Neuronal stem cell (in vitro differentiated cells): ENCODE data around the gene CBX5.
A peak's percentile ranks its signal among the peaks of the same experiment; 100 is the strongest.
"Not testable (repeated sequence)": the region's sequence is repeated elsewhere in the genome, so short reads cannot be mapped to it uniquely, and the experiment has no call there.

Experiments
- DNase-seq: peaks from one replicate; pipeline ENCODE4 v3.0.0-alpha.2; 2013; ENCODE audit warnings: low spot score
- H2AFZ ChIP-seq: one replicate; pipeline ENCODE4 v1.6.1; 2013; ENCODE audit warnings: mild to moderate bottlenecking, low read length, inconsistent platforms
- H2AK5ac ChIP-seq: 2 replicates; pipeline ENCODE4 v1.6.1; 2013; ENCODE audit warnings: low read depth, mild to moderate bottlenecking, inconsistent platforms, low read length, moderate library complexity, mixed read lengths
- H2BK120ac ChIP-seq: 2 replicates; pipeline ENCODE4 v1.6.1; 2013; ENCODE audit warnings: low read depth, mild to moderate bottlenecking, inconsistent platforms, low read length, moderate library complexity, mixed read lengths
- H2BK12ac ChIP-seq: one replicate; pipeline ENCODE4 v1.6.1; 2013; ENCODE audit warnings: low read length, inconsistent platforms
- H2BK15ac ChIP-seq: 2 replicates; pipeline ENCODE4 v1.6.1; 2013; ENCODE audit warnings: mild to moderate bottlenecking, low read length, inconsistent platforms, mixed read lengths
- H2BK5ac ChIP-seq: one replicate; pipeline ENCODE4 v1.6.1; 2013; ENCODE audit warnings: inconsistent platforms, mild to moderate bottlenecking, low read length, moderate library complexity
- H3K14ac ChIP-seq: one replicate; pipeline ENCODE4 v1.6.1; 2013; ENCODE audit warnings: low read length, inconsistent platforms
- H3K18ac ChIP-seq: 2 replicates; pipeline ENCODE4 v1.6.1; 2013; ENCODE audit warnings: low read length, inconsistent platforms
- H3K23ac ChIP-seq: 2 replicates; pipeline ENCODE4 v1.6.1; 2013; ENCODE audit warnings: low read depth, mild to moderate bottlenecking, mixed read lengths, low read length, inconsistent platforms; ENCODE audit not compliant: poor library complexity
- H3K27ac ChIP-seq: replicated peaks from 3 replicates; pipeline ENCODE4 v1.5.1; 2013; ENCODE audit warnings: low read length, inconsistent platforms
- H3K27me3 ChIP-seq, 3 experiments: 2 replicates each; pipeline ENCODE4 v1.6.1; 2013; ENCODE audit warnings: low read length in 3 of 3, mild to moderate bottlenecking in 2 of 3, inconsistent platforms in 1 of 3, low read depth in 1 of 3, mixed read lengths in 1 of 3, moderate library complexity in 1 of 3; ENCODE audit not compliant: control insufficient read depth in 3 of 3, insufficient read depth in 3 of 3
- H3K36me3 ChIP-seq, 2 donors: replicated peaks in 1 of 2; 2 replicates each; pipeline ENCODE4 v1.6.1; 2013; ENCODE audit warnings: low read length in 2 of 2; ENCODE audit not compliant: control insufficient read depth in 2 of 2, insufficient read depth in 2 of 2
- H3K4ac ChIP-seq: 2 replicates; pipeline ENCODE4 v1.6.1; 2013; ENCODE audit warnings: inconsistent platforms, mild to moderate bottlenecking, low read length, moderate library complexity
- H3K4me1 ChIP-seq, 2 donors: 1 replicate in 1 of 2; 2 replicates in 1 of 2; pipeline ENCODE4 v1.6.1; 2013; ENCODE audit warnings: low read length in 2 of 2, low read depth in 1 of 2; ENCODE audit not compliant: control insufficient read depth in 2 of 2, insufficient read depth in 1 of 2
- H3K4me2 ChIP-seq: one replicate; pipeline ENCODE4 v1.6.1; 2013; ENCODE audit warnings: mild to moderate bottlenecking, low read length, inconsistent platforms; ENCODE audit not compliant: insufficient read depth, poor library complexity, severe bottlenecking
- H3K4me3 ChIP-seq, 2 donors: 2 replicates each; pipeline ENCODE4 v1.5.1; 2013; ENCODE audit warnings: low read length in 2 of 2, mild to moderate bottlenecking in 2 of 2, inconsistent platforms in 1 of 2, moderate library complexity in 1 of 2
- H3K79me1 ChIP-seq: one replicate; pipeline ENCODE4 v1.6.1; 2013; ENCODE audit warnings: low read depth, mild to moderate bottlenecking, inconsistent platforms, low read length, moderate library complexity
- H3K9ac ChIP-seq: one replicate; pipeline ENCODE4 v1.6.1; 2013; ENCODE audit warnings: mild to moderate bottlenecking, low read depth, low read length, inconsistent platforms; ENCODE audit not compliant: poor library complexity
- H3K9me3 ChIP-seq, 2 donors: replicated peaks in 1 of 2; 2 replicates each; pipeline versions ENCODE3 to v1.6.1; 2013; ENCODE audit warnings: low read length in 2 of 2, mild to moderate bottlenecking in 2 of 2, inconsistent platforms in 1 of 2, low read depth in 1 of 2, mixed read lengths in 1 of 2, moderate library complexity in 1 of 2; ENCODE audit not compliant: control insufficient read depth in 2 of 2, insufficient read depth in 1 of 2
- H4K8ac ChIP-seq: one replicate; pipeline ENCODE4 v1.6.1; 2013; ENCODE audit warnings: low read depth, mild to moderate bottlenecking, inconsistent platforms, low read length, moderate library complexity
- H4K91ac ChIP-seq: one replicate; pipeline ENCODE4 v1.6.1; 2013; ENCODE audit warnings: low read length, low read depth, mild to moderate bottlenecking, inconsistent platforms; ENCODE audit not compliant: poor library complexity
- WGBS, 2 donors: extraction: QIAGEN DNeasy Blood & Tissue Kit; methylation state at CpG; one replicate each; pipeline ENCODE4 v1.1.7; 2013; ENCODE audit warnings: missing lambda C conversion rate in 2 of 2, mixed read lengths in 1 of 2; ENCODE audit not compliant: insufficient read length in 2 of 2, insufficient replicate concordance in 1 of 2; ENCODE audit errors: extremely low coverage in 2 of 2; 5-methylcytosine and 5-hydroxymethylcytosine counted together

Gene CBX5

DNA sequence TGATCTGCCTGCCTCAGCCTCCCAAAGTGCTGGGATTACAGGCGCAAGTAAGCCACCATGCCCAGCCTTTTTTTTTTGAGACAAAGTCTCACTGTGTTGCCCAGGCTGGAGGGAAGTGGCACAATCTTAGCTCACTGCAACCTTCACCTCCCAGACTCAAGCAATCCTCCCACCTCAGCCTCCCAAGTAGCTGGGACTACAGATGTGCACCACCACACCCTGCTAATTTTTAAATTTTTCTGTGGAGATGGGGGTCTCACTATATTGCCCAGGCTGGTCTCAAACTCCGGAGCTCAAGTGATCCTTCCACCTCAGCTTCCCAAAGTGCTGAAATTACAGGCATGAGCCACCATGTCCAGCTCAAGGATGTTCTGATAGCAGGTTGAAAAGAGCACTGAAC is 85.3 kb downstream of the CBX5 start:
- H2BK120ac ChIP-seq, H3K4ac ChIP-seq, H2BK5ac ChIP-seq, H3K9ac ChIP-seq, H3K18ac ChIP-seq, H3K23ac ChIP-seq, H3K79me1 ChIP-seq, H2BK12ac ChIP-seq, H2AK5ac ChIP-seq, H4K8ac ChIP-seq, DNase-seq, H3K27ac ChIP-seq, H3K4me3 ChIP-seq, H3K14ac ChIP-seq, H4K91ac ChIP-seq, H2AFZ ChIP-seq, H2BK15ac ChIP-seq, H3K4me1 ChIP-seq, H3K4me2 ChIP-seq, H3K36me3 ChIP-seq, H3K9me3 ChIP-seq: not testable (repeated sequence)
- no CpG with 5 or more reads among the region's 2 CpGs for WGBS, 2 donors
- H3K27me3 ChIP-seq: peaks cover 0 to 79% (median 50%) of the 10 kb centered on the region in 3 experiments

GRCh38 chr12:54193434-54193833 is 86.5 kb downstream of the CBX5 start:
- H3K9ac ChIP-seq: no peak overlapping the region
- H2AFZ ChIP-seq: no peak overlapping the region
- H3K36me3 ChIP-seq: no peaks in the 10 kb centered on the region
- H3K27me3 ChIP-seq: peaks cover 0 to 69% (median 45%) of the 10 kb centered on the region in 3 experiments
- H2BK5ac ChIP-seq: no peak overlapping the region
- H3K4me3 ChIP-seq: no peak overlapping the region
- H3K14ac ChIP-seq: no peak overlapping the region
- H3K23ac ChIP-seq: no peak overlapping the region
- no peaks in the 10 kb centered on the region for H3K4me1 ChIP-seq
- H3K4ac ChIP-seq: no peak overlapping the region
- no peak overlapping the region for H2AK5ac ChIP-seq
- WGBS, 2 donors: no CpG with 5 or more reads among the region's 7 CpGs
- no peak overlapping the region for H2BK15ac ChIP-seq
- H3K79me1 ChIP-seq: no peaks in the 10 kb centered on the region
- no peak overlapping the region for H2BK120ac ChIP-seq
- H3K9me3 ChIP-seq: no peaks in the 10 kb centered on the region
- H3K18ac ChIP-seq: no peak overlapping the region
- H2BK12ac ChIP-seq: no peak overlapping the region
- DNase-seq: no peak
- no peak overlapping the region for H3K27ac ChIP-seq
- H3K4me2 ChIP-seq: no peak overlapping the region
- no peak overlapping the region for H4K8ac ChIP-seq
- no peak overlapping the region for H4K91ac ChIP-seq

- no peak overlapping the region for H2AK5ac ChIP-seq
- no peaks in the 10 kb centered on the region for H3K79me1 ChIP-seq
- H3K9me3 ChIP-seq: no peaks in the 10 kb centered on the region
- H3K4ac ChIP-seq: no peak overlapping the region
- no peak overlapping the region for H2BK5ac ChIP-seq
- no peak overlapping the region for H3K27ac ChIP-seq
- no CpG with 5 or more reads among the region's 14 CpGs for WGBS, 2 donors
- H2AFZ ChIP-seq: peak overlapping the region; percentile 25
- no peak overlapping the region for H3K14ac ChIP-seq
- H3K4me1 ChIP-seq: peaks cover 0 to 2% of the 10 kb centered on the region in 2 donors
- H2BK15ac ChIP-seq: no peak overlapping the region
- no peak overlapping the region for H3K4me2 ChIP-seq
- no peak overlapping the region for H3K23ac ChIP-seq
- H4K91ac ChIP-seq: no peak overlapping the region
- H2BK120ac ChIP-seq: no peak overlapping the region
- DNase-seq: peak; percentile 91
- no peak overlapping the region for H3K18ac ChIP-seq
- H3K4me3 ChIP-seq: no peak overlapping the region
- no peak overlapping the region for H2BK12ac ChIP-seq
- H3K9ac ChIP-seq: no peak overlapping the region
- no peak overlapping the region for H4K8ac ChIP-seq
- H3K27me3 ChIP-seq: peaks cover 0 to 56% (median 40%) of the 10 kb centered on the region in 3 experiments
- H3K36me3 ChIP-seq: peaks cover 0 to 8% of the 10 kb centered on the region in 2 donors
Observed at GRCh38 chr12:54191550-54192022, 88.3 kb downstream of the CBX5 start.

DNA sequence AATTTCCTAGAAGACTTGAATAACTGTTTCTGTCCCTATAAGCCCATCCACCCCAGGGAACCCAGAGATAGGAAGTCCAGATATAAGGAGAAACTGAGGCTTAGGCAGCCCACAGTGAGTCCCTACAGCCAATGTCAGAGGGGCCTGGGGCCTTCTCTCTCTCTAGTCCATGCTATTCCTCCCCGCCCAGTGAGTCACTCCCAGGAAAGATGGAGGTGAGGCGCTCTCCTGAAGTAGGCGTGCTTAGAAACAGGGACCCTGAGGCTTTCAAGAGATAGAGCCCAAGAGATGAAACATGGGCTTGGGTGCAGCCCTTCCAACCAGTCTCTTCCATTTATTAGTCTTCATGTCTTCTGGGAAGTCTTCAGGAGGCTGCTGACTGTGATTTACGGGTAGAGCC is 88.8 kb downstream of the CBX5 start:
- Histone ChIP-seq H3K79me1 (no peaks in the 10 kb centered on the region), H3K23ac (no peak overlapping the region), H3K4me2 (no peak overlapping the region), H3K18ac (no peak overlapping the region), H3K4me3 (no peak overlapping the region), H3K9ac (no peak overlapping the region), H3K14ac (no peak overlapping the region), H2AK5ac (no peak overlapping the region), H3K4me1 (peaks cover 0 to 2% of the 10 kb centered on the region in 2 donors), H2AFZ (no peak overlapping the region), H2BK5ac (no peak overlapping the region), H2BK120ac (no peak overlapping the region), H4K8ac (no peak overlapping the region), H3K36me3 (peaks cover 0 to 8% of the 10 kb centered on the region in 2 donors), H2BK15ac (no peak overlapping the region), H3K27me3 (peaks cover 0 to 52% (median 36%) of the 10 kb centered on the region in 3 experiments), H3K9me3 (no peaks in the 10 kb centered on the region), H3K27ac (no peak overlapping the region), H2BK12ac (no peak overlapping the region), H3K4ac (no peak overlapping the region), H4K91ac (no peak overlapping the region)
- DNase-seq: no peak
- WGBS, 2 donors: no CpG with 5 or more reads among the region's 4 CpGs
